Measurements from ENCODE around the gene PRKAR2B. TPM values are rescaled to one million over a fixed set of nuclear protein-coding genes. Genes with fewer than 3 reads are reported as not detected.
"Not testable (repeated sequence)": the region's sequence is repeated elsewhere in the genome, so short reads cannot be mapped to it uniquely, and the experiment has no call there.

PRKAR2B gene
- total and polyA plus RNA-seq, 3 experiments from 2014 or later: 0.93 to 1.2 (median 1.1) TPM

DNA sequence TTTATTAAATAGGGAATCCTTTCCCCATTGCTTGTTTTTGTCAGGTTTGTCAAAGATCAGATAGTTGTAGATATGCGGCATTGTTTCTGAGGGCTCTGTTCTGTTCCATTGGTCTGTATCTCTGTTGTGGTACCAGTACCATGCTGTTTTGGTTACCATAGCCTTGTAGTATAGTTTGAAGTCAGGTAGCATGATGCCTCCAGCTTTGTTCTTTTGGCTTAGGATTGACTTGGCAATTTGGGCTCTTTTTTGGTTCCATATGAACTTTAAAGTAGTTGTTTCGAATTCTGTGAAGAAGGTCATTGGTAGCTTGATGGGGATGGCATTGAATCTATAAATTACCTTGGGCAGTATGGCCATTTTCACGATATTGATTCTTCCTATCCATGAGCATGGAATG, 11.6 kb downstream of the PRKAR2B start:
- H3K27ac ChIP-seq (ENCODE audit: low read depth, low read length); CTCF ChIA-PET: not testable (repeated sequence)

DNA sequence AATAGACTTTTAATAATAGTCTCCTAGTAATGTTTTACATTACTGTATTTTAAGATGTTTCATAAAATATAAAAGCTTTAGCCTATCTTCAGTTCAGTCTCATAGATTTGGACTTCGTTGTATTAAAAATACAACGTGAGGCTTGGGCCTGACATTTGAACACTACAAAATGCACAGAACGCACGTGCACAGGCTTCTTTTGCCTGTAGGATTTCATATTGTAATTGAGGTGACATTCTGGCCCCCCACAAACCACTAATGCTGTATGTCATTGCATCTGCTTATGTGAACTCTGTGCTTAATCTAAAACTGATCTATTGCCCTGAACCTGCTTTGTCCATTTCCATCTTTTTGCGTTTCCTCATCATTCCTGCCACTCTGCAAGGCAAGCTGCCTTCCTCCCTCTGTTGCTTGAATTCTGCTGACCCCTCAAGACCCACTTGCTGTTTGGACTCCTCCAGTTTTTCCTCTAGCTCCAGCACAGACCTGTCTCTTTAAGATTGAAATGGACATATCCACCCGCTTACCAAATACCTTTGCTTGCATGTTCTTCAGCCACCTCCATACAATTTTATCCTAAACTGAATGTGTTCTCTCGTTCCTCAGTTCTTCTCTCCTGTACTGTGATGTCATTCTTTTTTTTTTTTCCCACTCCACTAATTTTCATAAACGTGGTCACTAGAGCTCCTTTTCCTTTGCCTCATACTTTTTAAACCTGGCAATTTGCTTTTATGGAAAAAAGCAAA, 12.4 kb downstream of the PRKAR2B start:
- Mint-ChIP-seq H3K27ac (no peak overlapping the region), H3K27me3 (peaks cover 1 to 20% of the 10 kb centered on the region in 2 donors), H3K4me3 (no peak overlapping the region), H3K36me3 (no peaks in the 10 kb centered on the region), H3K4me1 (no peaks in the 10 kb centered on the region), H3K9me3 (peaks cover 0 to 6% (median 0%) of the 10 kb centered on the region in 5 donors)
- no peaks in the 10 kb centered on the region for H3K4me1 ChIP-seq (ENCODE audit: insufficient read depth, low read length)
- no peaks in the 10 kb centered on the region for H3K27me3 ChIP-seq (ENCODE audit: insufficient read depth, low read length, poor library complexity, severe bottlenecking)
- H3K4me3 ChIP-seq (ENCODE audit: low read length): no peak overlapping the region
- no peak for DNase-seq
- ChIA-PET CTCF (no interaction called here), POLR2A (no interaction called here)
- H3K9me3 ChIP-seq (ENCODE audit: low read length): no peaks in the 10 kb centered on the region
- H3K27ac ChIP-seq (ENCODE audit: low read depth, low read length): no peak overlapping the region
- H3K36me3 ChIP-seq (ENCODE audit: insufficient read depth, low read length): no peaks in the 10 kb centered on the region

More for the DNA sequence above, 11.6 kb downstream of the PRKAR2B start:
- H3K9me3 Mint-ChIP-seq; H3K4me1 Mint-ChIP-seq; DNase-seq; H3K4me1 ChIP-seq (ENCODE audit: insufficient read depth, low read length); H3K27me3 ChIP-seq (ENCODE audit: insufficient read depth, low read length, poor library complexity, severe bottlenecking); H3K4me3 Mint-ChIP-seq; H3K4me3 ChIP-seq (ENCODE audit: low read length); H3K9me3 ChIP-seq (ENCODE audit: low read length); POLR2A ChIA-PET; H3K36me3 ChIP-seq (ENCODE audit: insufficient read depth, low read length); H3K36me3 Mint-ChIP-seq; H3K27ac Mint-ChIP-seq: not testable (repeated sequence)
- H3K27me3 Mint-ChIP-seq: peaks cover 0 to 19% of the 10 kb centered on the region in 2 donors

DNA sequence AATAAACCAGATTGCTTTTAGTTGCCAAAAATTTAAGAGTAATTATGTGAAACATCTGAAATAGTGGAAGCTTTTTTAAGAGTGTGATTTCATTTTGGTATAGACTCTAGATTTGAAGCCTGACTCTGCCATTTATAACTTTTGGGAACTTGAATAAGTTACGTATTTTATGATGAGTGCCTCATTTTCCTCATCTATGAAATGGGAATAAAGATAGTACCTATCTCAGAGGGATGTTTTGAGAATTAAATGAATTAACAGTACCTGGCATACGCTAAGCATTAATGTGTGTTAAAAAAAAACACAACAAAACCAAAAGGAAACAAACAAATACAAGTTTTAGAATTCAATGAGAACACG, 12.9 kb downstream of the PRKAR2B start:
- no peaks in the 10 kb centered on the region for H3K27me3 ChIP-seq (ENCODE audit: insufficient read depth, low read length, poor library complexity, severe bottlenecking)
- H3K27ac Mint-ChIP-seq: no peak overlapping the region
- H3K27me3 Mint-ChIP-seq: peaks cover 1 to 22% of the 10 kb centered on the region in 2 donors
- no peak overlapping the region for H3K4me3 Mint-ChIP-seq
- H3K27ac ChIP-seq (ENCODE audit: low read depth, low read length): no peak overlapping the region
- H3K9me3 Mint-ChIP-seq: peaks cover 0 to 6% (median 0%) of the 10 kb centered on the region in 5 donors
- no peaks in the 10 kb centered on the region for H3K4me1 ChIP-seq (ENCODE audit: insufficient read depth, low read length)
- H3K4me1 Mint-ChIP-seq: no peaks in the 10 kb centered on the region
- CTCF ChIA-PET: no interaction called here
- no peaks in the 10 kb centered on the region for H3K9me3 ChIP-seq (ENCODE audit: low read length)
- DNase-seq: no peak
- H3K36me3 ChIP-seq (ENCODE audit: insufficient read depth, low read length): no peaks in the 10 kb centered on the region
- H3K36me3 Mint-ChIP-seq: no peaks in the 10 kb centered on the region
- POLR2A ChIA-PET: no interaction called here
- no peak overlapping the region for H3K4me3 ChIP-seq (ENCODE audit: low read length)

GRCh38 chr7:107059468-107059867, 15.0 kb downstream of the PRKAR2B start:
- Histone ChIP-seq H3K4me3 (ENCODE audit: low read length) (no peak overlapping the region), H3K36me3 (ENCODE audit: insufficient read depth, low read length) (no peaks in the 10 kb centered on the region), H3K27me3 (ENCODE audit: insufficient read depth, low read length, poor library complexity, severe bottlenecking) (no peaks in the 10 kb centered on the region), H3K4me1 (ENCODE audit: insufficient read depth, low read length) (no peaks in the 10 kb centered on the region), H3K9me3 (ENCODE audit: low read length) (no peaks in the 10 kb centered on the region), H3K27ac (ENCODE audit: low read depth, low read length) (no peak overlapping the region)
- H3K4me3 Mint-ChIP-seq: no peak overlapping the region
- no peak for DNase-seq
- H3K27me3 Mint-ChIP-seq: peaks cover 6 to 25% of the 10 kb centered on the region in 2 donors
- ChIA-PET POLR2A (no interaction called here), CTCF (no interaction called here)
- no peak overlapping the region for H3K27ac Mint-ChIP-seq
- no peaks in the 10 kb centered on the region for H3K4me1 Mint-ChIP-seq
- H3K9me3 Mint-ChIP-seq: peaks cover 0 to 6% (median 0%) of the 10 kb centered on the region in 5 donors
- no peaks in the 10 kb centered on the region for H3K36me3 Mint-ChIP-seq

DNA sequence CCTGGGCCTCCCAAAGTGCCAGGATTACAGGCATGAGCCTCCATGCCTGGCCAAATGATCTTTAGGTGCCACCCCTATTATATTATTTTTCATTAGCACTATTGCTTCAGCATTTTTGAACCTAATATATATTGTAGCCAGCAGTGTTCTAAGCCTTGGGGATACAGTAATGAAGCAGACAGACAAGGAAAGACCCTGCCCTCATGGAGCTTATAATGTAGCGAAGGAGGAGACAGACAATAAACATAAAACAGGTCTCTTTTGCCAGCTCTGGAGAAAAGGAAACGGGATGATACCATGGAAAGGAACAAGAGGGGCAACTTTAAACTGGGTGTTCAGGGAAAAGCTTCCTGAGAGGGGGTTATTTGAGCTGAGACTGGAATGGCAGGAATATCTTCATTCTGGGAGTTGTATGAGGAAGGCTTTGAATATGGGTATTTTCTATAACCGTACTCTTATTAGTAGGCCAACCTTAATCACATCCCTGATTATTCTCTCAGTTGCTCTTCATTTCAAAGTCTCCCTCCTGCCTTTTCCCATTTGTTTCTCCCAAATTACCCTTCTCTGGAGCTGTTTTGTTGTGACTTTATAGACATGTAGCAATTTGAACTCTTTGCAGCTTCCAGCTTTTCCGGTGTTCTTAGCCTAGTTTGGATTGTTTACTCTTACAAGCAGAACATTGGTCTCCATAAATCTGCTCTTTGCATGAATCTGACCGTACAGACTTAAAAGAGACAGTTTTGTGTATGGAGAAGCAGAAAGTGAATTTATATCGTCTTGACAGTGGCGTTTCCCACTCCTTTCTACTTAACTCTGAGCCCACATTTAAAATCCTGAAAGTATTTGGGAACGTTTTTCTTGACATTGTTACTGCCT, 19.0 kb downstream of the PRKAR2B start:
- CTCF ChIA-PET: no interaction called here
- no peaks in the 10 kb centered on the region for H3K9me3 Mint-ChIP-seq

GRCh38 chr7:107064255-107064654, 19.8 kb downstream of the PRKAR2B start:
- Histone ChIP-seq H3K36me3 (ENCODE audit: insufficient read depth, low read length) (no peaks in the 10 kb centered on the region), H3K27me3 (ENCODE audit: insufficient read depth, low read length, poor library complexity, severe bottlenecking) (no peaks in the 10 kb centered on the region), H3K9me3 (ENCODE audit: low read length) (no peaks in the 10 kb centered on the region), H3K27ac (ENCODE audit: low read depth, low read length) (no peak overlapping the region), H3K4me3 (ENCODE audit: low read length) (no peak overlapping the region), H3K4me1 (ENCODE audit: insufficient read depth, low read length) (no peaks in the 10 kb centered on the region)
- no peaks in the 10 kb centered on the region for H3K36me3 Mint-ChIP-seq
- ChIA-PET POLR2A (interaction anchor here (0.6 kb wide), 1 partner anchor 104 kb away, joined by 6 read pairs; no protein-coding TSS in a partner anchor), CTCF (no interaction called here)
- H3K27ac Mint-ChIP-seq: no peak overlapping the region
- peaks cover 0 to 3% (median under 1%) of the 10 kb centered on the region in 3 donors for H3K4me1 Mint-ChIP-seq
- H3K4me3 Mint-ChIP-seq: no peak overlapping the region
- no peaks in the 10 kb centered on the region for H3K9me3 Mint-ChIP-seq
- no peak for DNase-seq
- peaks cover 6 to 26% of the 10 kb centered on the region in 2 donors for H3K27me3 Mint-ChIP-seq

More for the DNA sequence above, 19.0 kb downstream of the PRKAR2B start:
- no peaks in the 10 kb centered on the region for H3K9me3 ChIP-seq (ENCODE audit: low read length)
- DNase-seq: no peak
- H3K27ac ChIP-seq (ENCODE audit: low read depth, low read length): no peak overlapping the region
- peaks cover 6 to 25% of the 10 kb centered on the region in 2 donors for H3K27me3 Mint-ChIP-seq
- no peaks in the 10 kb centered on the region for H3K4me1 ChIP-seq (ENCODE audit: insufficient read depth, low read length)
- H3K36me3 ChIP-seq (ENCODE audit: insufficient read depth, low read length): no peaks in the 10 kb centered on the region
- H3K4me1 Mint-ChIP-seq: peaks cover 0 to under 1% (median 0%) of the 10 kb centered on the region in 3 donors
- H3K27ac Mint-ChIP-seq: no peak overlapping the region
- POLR2A ChIA-PET: no interaction called here
- no peaks in the 10 kb centered on the region for H3K36me3 Mint-ChIP-seq
- H3K4me3 ChIP-seq (ENCODE audit: low read length): no peak overlapping the region
- no peak overlapping the region for H3K4me3 Mint-ChIP-seq
- H3K27me3 ChIP-seq (ENCODE audit: insufficient read depth, low read length, poor library complexity, severe bottlenecking): no peaks in the 10 kb centered on the region

GRCh38 chr7:107065929-107066247, 21.4 kb downstream of the PRKAR2B start:
- Mint-ChIP-seq H3K27me3 (peaks cover 6 to 20% of the 10 kb centered on the region in 2 donors), H3K4me3 (no peak overlapping the region), H3K36me3 (no peaks in the 10 kb centered on the region), H3K9me3 (no peaks in the 10 kb centered on the region), H3K4me1 (peaks cover 0 to 4% (median 3%) of the 10 kb centered on the region in 3 donors), H3K27ac (no peak overlapping the region)
- ChIA-PET CTCF (no interaction called here), POLR2A (no interaction called here)
- no peak overlapping the region for H3K27ac ChIP-seq (ENCODE audit: low read depth, low read length)
- no peaks in the 10 kb centered on the region for H3K36me3 ChIP-seq (ENCODE audit: insufficient read depth, low read length)
- no peak for DNase-seq
- H3K27me3 ChIP-seq (ENCODE audit: insufficient read depth, low read length, poor library complexity, severe bottlenecking): no peaks in the 10 kb centered on the region
- no peaks in the 10 kb centered on the region for H3K9me3 ChIP-seq (ENCODE audit: low read length)
- no peaks in the 10 kb centered on the region for H3K4me1 ChIP-seq (ENCODE audit: insufficient read depth, low read length)
- H3K4me3 ChIP-seq (ENCODE audit: low read length): no peak overlapping the region

GRCh38 chr7:107068156-107068555, 23.7 kb downstream of the PRKAR2B start:
- H3K27me3 Mint-ChIP-seq: peaks cover 3 to 15% of the 10 kb centered on the region in 2 donors
- no peaks in the 10 kb centered on the region for H3K9me3 Mint-ChIP-seq
- H3K36me3 ChIP-seq (ENCODE audit: insufficient read depth, low read length): no peaks in the 10 kb centered on the region
- no peaks in the 10 kb centered on the region for H3K9me3 ChIP-seq (ENCODE audit: low read length)
- peaks cover 0 to 4% (median 3%) of the 10 kb centered on the region in 3 donors for H3K4me1 Mint-ChIP-seq
- no peak overlapping the region for H3K4me3 ChIP-seq (ENCODE audit: low read length)
- ChIA-PET POLR2A (no interaction called here), CTCF (no interaction called here)
- H3K27me3 ChIP-seq (ENCODE audit: insufficient read depth, low read length, poor library complexity, severe bottlenecking): no peaks in the 10 kb centered on the region
- H3K27ac Mint-ChIP-seq: no peak overlapping the region
- H3K4me1 ChIP-seq (ENCODE audit: insufficient read depth, low read length): no peaks in the 10 kb centered on the region
- no peak overlapping the region for H3K4me3 Mint-ChIP-seq
- DNase-seq: no peak
- no peaks in the 10 kb centered on the region for H3K36me3 Mint-ChIP-seq
- no peak overlapping the region for H3K27ac ChIP-seq (ENCODE audit: low read depth, low read length)

Data from CD8-positive, alpha-beta memory T cell (primary cell).